Uterus (tissue), 4 donors: ENCODE measurements around the gene ZNF529. TPM values are rescaled to one million over a fixed set of nuclear protein-coding genes. Genes with fewer than 3 reads are reported as not detected.

Experiments
- DNase-seq, 2 donors: peaks; one replicate each; pipeline ENCODE4 v3.0.0-alpha.2; 2019 to 2020
- H3K27ac ChIP-seq, 2 donors: fragments of 200-600 bp; sonication (generic); 1 replicate in 1 of 2; 2 replicates in 1 of 2; pipeline ENCODE4 v1.5.1; 2016 to 2018
- H3K27me3 ChIP-seq, 2 donors: fragments of 200-600 bp; sonication (generic); one replicate each; pipeline ENCODE4 v1.5.1; 2018 to 2019; ENCODE audit warnings: control low read depth in 1 of 2
- H3K36me3 ChIP-seq, 2 donors: fragments of 200-600 bp; sonication (generic); one replicate each; pipeline ENCODE4 v1.5.1; 2019; ENCODE audit warnings: control low read depth in 1 of 2
- H3K4me1 ChIP-seq, 2 donors: fragments of 200-600 bp; sonication (generic); one replicate each; pipeline ENCODE4 v1.5.1; 2018 to 2019; ENCODE audit warnings: control low read depth in 1 of 2
- H3K4me3 ChIP-seq, 2 donors: fragments of 200-600 bp; sonication (generic); 1 replicate in 1 of 2; 2 replicates in 1 of 2; pipeline ENCODE4 v1.5.1; 2018 to 2019; ENCODE audit warnings: mild to moderate bottlenecking in 1 of 2
- H3K9me3 ChIP-seq, 2 donors: fragments of 200-600 bp; sonication (generic); one replicate each; pipeline ENCODE4 v1.5.1; 2019; ENCODE audit warnings: control low read depth in 1 of 2
- CTCF ChIP-seq, 4 experiments: fragments of 200-600 bp in 2 of 4; fragments of 450-650 bp in 2 of 4; sonication (generic) in 2 of 4; IDR thresholded peaks; one replicate each; pipeline ENCODE4 v1.5.1; 2016 to 2019; ENCODE audit warnings: antibody characterized with exemption in 4 of 4, mild to moderate bottlenecking in 2 of 4, moderate library complexity in 1 of 4
- POLR2A ChIP-seq, 2 donors: fragments of 450-650 bp; IDR thresholded peaks; one replicate each; pipeline ENCODE4 v1.6.1; 2016; ENCODE audit warnings: antibody characterized with exemption in 2 of 2, mild to moderate bottlenecking in 1 of 2, moderate library complexity in 1 of 2
- intact Hi-C: fragments of 100-400 bp; cut with DNase I; formaldehyde crosslinking; loops from one replicate; pipeline ENCODE4 v1.15.1; 2023; ENCODE audit warnings: low total_unique reads
- total RNA-seq, 4 donors: library from RNA; depleted of rRNA in 3 of 4; stranded (reverse); fragments of >200 nt in 3 of 4; gene quantifications; one replicate each; pipeline versions ENCODE4 v1.1.0 to v1.2.4, GENCODE V29; 2014 to 2023
- donor health status: DM: yes; HTN: yes; CAD: no.

Gene ZNF529
- total RNA-seq, 4 donors from 2014 or later: 4.9 to 44.5 (median 13.1) TPM

- no peak for TF ChIP-seq CTCF (IDR thresholded peaks at IDR 0.05)
- no peak for TF ChIP-seq POLR2A (IDR thresholded peaks at IDR 0.05)
- H3K9me3 ChIP-seq: peaks cover 0 to 17% of the 10 kb centered on the region in 2 donors
- peak overlapping the region; percentile 76 to 90 for H3K4me3 ChIP-seq
- H3K36me3 ChIP-seq: no peaks in the 10 kb centered on the region
- no peaks in the 10 kb centered on the region for H3K27me3 ChIP-seq
- no peaks in the 10 kb centered on the region for H3K4me1 ChIP-seq
- no peak for DNase-seq
- peak overlapping the region; percentile 96 to 97 for H3K27ac ChIP-seq
- intact Hi-C loops: no loop called here
Observed at GRCh38 chr19:36527873-36528193, 45.3 kb downstream of the ZNF529 start.

GRCh38 chr19:36527341-36527740 is 45.8 kb downstream of the ZNF529 start:
- Histone ChIP-seq H3K36me3 (no peaks in the 10 kb centered on the region), H3K4me3 (peak overlapping the region; percentile 76 to 90), H3K9me3 (peaks cover 0 to 22% of the 10 kb centered on the region in 2 donors), H3K27ac (peak overlapping the region; percentile 96 to 97), H3K27me3 (no peaks in the 10 kb centered on the region), H3K4me1 (no peaks in the 10 kb centered on the region)
- TF ChIP-seq CTCF (IDR thresholded peaks at IDR 0.05) (no peak), POLR2A (IDR thresholded peaks at IDR 0.05) (no peak)
- intact Hi-C loops: no loop called here
- DNase-seq: no peak

GRCh38 chr19:36526581-36526980 is 46.5 kb downstream of the ZNF529 start:
- intact Hi-C loops: no loop called here
- DNase-seq: no peak
- TF ChIP-seq CTCF (IDR thresholded peaks at IDR 0.05) (no peak), POLR2A (IDR thresholded peaks at IDR 0.05) (no peak)
- no peaks in the 10 kb centered on the region for H3K4me1 ChIP-seq
- H3K27me3 ChIP-seq: no peaks in the 10 kb centered on the region
- peaks cover 0 to 30% of the 10 kb centered on the region in 2 donors for H3K9me3 ChIP-seq
- H3K36me3 ChIP-seq: no peaks in the 10 kb centered on the region
- H3K4me3 ChIP-seq: no peak overlapping the region
- H3K27ac ChIP-seq: no peak overlapping the region

- no peaks in the 10 kb centered on the region for H3K27me3 ChIP-seq
- DNase-seq: no peak
- no peaks in the 10 kb centered on the region for H3K4me1 ChIP-seq
- H3K36me3 ChIP-seq: no peaks in the 10 kb centered on the region
- peaks cover 0 to 49% of the 10 kb centered on the region in 2 donors for H3K9me3 ChIP-seq
- intact Hi-C loops: no loop called here
- H3K27ac ChIP-seq: no peak overlapping the region
- no peak for TF ChIP-seq POLR2A (IDR thresholded peaks at IDR 0.05)
- no peak for TF ChIP-seq CTCF (IDR thresholded peaks at IDR 0.05)
- H3K4me3 ChIP-seq: no peak overlapping the region
Observed at GRCh38 chr19:36524617-36525016, 48.5 kb downstream of the ZNF529 start.

- no peaks in the 10 kb centered on the region for H3K27me3 ChIP-seq
- H3K9me3 ChIP-seq: peaks cover 5 to 98% of the 10 kb centered on the region in 2 donors
- DNase-seq: no peak
- TF ChIP-seq POLR2A (IDR thresholded peaks at IDR 0.05) (no peak), CTCF (IDR thresholded peaks at IDR 0.05) (no peak)
- H3K27ac ChIP-seq: no peak overlapping the region
- H3K4me1 ChIP-seq: no peaks in the 10 kb centered on the region
- no peak overlapping the region for H3K4me3 ChIP-seq
- H3K36me3 ChIP-seq: peaks cover 1 to 12% of the 10 kb centered on the region in 2 donors
- intact Hi-C loops: no loop called here
Observed at GRCh38 chr19:36514012-36514612, 59.0 kb downstream of the ZNF529 start.
